OCI-LY7 (cell line): ENCODE data around the gene HERPUD2.

ENCODE experiments used
- CTCF ChIP-seq: fragments of 200-600 bp; sonication (generic); conservative IDR thresholded peaks from 2 replicates; pipeline ENCODE4 v1.5.1; 2014; ENCODE audit warnings: mild to moderate bottlenecking, antibody characterized with exemption, low read length, moderate library complexity, mixed read lengths
- EZH2phosphoT487 ChIP-seq: fragments of 200-600 bp; sonication (generic); IDR thresholded peaks from 2 replicates; pipeline ENCODE4 v1.6.1; 2018; ENCODE audit warnings: low read depth, borderline replicate concordance, mild to moderate bottlenecking, mixed run types, antibody characterized with exemption, low read length, moderate library complexity, mixed read lengths

- TF ChIP-seq CTCF (no peak), EZH2phosphoT487 (no peak)
These were observed 2.7 kb upstream of the HERPUD2 start for GRCh38 chr7:35697414-35698175.
